KBM-7 (cell line): Measurements from ENCODE around the gene TLNRD1.
A peak's percentile ranks its signal among the peaks of the same experiment; 100 is the strongest.

Source experiments
- DNase-seq: peaks from one replicate; pipeline ENCODE4 v3.0.0-alpha.2; 2015
- in situ Hi-C: fragments of 300-500 bp; cut with MboI; formaldehyde crosslinking; loops from 2 replicates; pipeline ENCODE4 v1.14.3; 2020; ENCODE audit warnings: low sequenced_read_pairs, low pct_unique_long_range_greater_than_20kb, mixed read lengths

Gene TLNRD1

GRCh38 chr15:81021321-81021720 is 20.6 kb downstream of the TLNRD1 start:
- no peak for DNase-seq
- in situ Hi-C loops: no loop called here

- peak; percentile 65 for DNase-seq
- in situ Hi-C loops: no loop called here
These were observed 23.0 kb downstream of the TLNRD1 start for GRCh38 chr15:81023483-81024264.

DNA sequence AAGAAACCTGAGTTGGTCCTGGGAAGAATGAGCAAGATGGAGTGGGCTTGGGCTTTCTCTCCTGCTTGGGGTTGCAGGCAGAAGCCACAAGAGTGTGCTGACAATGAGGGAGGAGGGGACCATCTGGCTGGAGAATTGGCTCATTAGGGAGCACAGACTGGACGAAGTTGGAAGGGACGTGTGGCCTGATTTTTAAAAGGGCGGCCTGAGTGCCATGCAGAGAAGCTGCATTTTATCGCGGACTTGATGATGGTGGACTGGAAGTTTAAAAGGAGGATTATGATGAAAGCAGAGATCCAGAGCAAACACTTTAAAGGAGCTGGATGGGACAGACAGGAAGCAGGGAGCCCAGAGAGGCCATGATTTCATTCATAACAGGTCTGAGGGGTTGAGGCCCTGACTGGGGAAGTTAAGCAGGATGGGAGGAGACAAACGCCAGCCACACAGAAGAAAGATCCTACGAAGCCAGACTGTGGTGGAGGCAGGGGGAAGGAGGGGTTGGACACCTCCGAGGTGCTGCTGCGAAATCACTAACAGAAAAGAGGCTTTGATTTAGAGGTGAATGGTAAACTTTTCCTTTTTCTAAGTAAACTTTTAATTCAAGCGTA is 23.6 kb downstream of the TLNRD1 start:
- peak; percentile 68 for DNase-seq
- in situ Hi-C loops: no loop called here

- DNase-seq: no peak
- in situ Hi-C loops: no loop called here
These were observed 24.2 kb downstream of the TLNRD1 start for GRCh38 chr15:81024936-81025335.

- no peak for DNase-seq
- in situ Hi-C loops: no loop called here
These were observed 25.1 kb downstream of the TLNRD1 start for GRCh38 chr15:81025721-81026370.

DNA sequence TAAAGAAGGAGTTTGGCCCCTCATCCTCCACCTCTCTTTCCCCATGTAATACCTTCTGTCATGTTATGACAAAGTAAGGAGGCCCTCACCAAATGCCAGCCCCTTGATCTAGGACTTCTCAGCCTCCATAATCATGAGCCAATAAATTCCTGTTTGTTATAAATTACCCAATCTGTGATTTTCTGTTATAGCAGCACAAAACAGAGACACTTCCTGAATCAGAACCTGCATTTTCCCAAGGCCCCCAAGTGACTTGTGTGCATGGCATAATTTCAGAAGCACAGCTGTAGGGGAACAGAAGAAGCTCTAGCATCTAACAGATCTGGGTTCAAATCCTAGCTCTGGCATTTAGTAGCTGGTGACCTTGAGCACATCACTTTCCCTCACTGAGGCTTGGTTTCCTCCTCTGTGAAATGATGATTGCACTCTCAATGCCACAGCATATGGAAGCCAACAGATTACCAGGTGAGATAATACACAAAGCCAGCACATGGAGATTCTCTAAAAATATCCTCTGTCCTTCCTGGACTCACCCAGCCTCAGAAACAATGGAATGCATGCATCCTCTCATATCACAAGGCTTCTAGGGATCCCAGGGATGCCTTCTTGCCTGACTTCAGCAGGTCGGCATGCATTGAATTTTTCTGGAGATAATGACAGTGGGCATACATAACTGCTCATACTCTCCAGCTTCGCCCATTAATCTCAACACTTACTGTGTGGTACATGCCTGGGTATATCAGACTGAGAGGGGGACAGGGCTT is 26.3 kb downstream of the TLNRD1 start:
- in situ Hi-C loops: no loop called here
- DNase-seq: no peak

GRCh38 chr15:81029414-81030300 is 28.9 kb downstream of the TLNRD1 start:
- no peak for DNase-seq
- in situ Hi-C loops: no loop called here

GRCh38 chr15:81030301-81030750 is 29.6 kb downstream of the TLNRD1 start:
- in situ Hi-C loops: no loop called here
- DNase-seq: peak; percentile 33

DNA sequence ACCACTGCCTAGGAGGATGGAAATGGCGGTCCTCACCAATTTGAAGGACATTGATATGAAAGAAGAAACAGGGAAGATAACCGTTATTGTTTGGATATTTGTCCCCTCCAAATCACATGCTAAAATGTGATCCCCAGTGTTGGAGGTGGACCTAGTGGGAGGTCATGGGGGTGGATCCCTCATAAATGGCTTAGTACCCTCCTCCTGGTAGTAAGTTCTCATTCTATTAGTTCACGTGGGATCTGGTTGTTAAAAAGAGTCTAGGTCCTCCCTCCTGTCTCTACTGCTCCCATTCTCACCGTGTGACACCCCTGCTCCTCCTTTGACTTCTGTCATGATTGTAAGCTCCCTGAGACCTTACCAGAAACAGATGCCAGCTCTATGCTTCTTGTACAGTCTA is 30.5 kb downstream of the TLNRD1 start:
- in situ Hi-C loops: no loop called here
- no peak for DNase-seq

DNA sequence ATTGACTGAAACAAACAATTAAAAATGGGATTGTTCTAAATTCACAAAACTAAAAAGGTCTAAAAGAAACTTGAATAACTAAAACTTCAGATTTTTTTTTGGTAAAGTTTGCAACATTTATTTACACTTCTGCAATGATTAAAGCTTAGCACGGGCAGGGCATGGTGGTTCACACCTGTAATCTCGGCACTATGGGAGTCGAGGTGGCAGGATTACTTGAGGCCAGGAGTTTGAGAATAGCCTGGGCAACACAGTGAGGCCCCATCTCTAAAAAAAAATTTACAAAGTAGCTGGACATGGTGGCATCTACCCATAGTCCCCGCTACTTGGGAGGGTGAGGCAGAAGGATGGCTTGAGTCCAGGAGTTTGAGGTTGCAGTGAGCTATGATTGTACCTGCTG is 31.6 kb downstream of the TLNRD1 start:
- DNase-seq: no peak
- in situ Hi-C loops: no loop called here

DNA sequence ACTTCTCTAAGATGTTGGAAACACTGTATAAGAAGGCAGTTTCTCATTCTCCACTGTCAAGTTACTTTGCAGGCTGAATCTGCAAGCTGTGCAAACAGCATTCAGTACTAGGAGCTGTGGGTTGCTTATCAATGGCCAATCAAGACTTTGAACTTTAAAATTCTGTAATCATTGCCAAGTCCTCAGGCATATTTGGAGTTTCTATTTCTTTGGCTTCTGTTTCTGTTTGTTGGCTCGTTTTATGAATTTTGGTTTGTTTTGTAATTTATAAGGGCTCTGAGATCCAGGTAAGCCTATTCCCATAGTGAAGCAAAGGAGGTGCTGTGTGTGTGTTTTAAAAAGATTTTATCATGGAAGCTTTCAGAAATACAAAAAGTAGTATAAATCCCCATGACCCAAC is 32.1 kb downstream of the TLNRD1 start:
- in situ Hi-C loops: no loop called here
- no peak for DNase-seq

DNA sequence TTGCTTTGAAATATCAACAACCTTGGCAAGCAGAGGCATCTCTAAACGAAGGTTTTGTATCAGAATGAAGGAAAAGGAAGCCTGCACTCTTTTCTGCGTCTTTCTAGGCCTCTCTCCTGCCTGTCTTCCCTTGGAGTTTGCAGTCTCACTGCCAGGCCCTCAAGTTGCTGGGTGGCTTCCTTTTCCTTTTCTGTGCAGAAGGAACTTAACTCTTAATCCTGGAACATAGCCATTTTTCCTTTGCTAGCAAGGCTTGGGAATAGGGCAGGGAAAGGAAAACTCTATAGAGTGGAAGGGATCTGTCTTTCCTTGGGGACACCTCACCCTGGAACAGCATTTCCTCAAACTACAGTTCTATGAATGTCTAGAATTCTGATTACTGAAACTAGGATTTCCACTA is 32.8 kb downstream of the TLNRD1 start:
- in situ Hi-C loops: no loop called here
- no peak for DNase-seq

DNA sequence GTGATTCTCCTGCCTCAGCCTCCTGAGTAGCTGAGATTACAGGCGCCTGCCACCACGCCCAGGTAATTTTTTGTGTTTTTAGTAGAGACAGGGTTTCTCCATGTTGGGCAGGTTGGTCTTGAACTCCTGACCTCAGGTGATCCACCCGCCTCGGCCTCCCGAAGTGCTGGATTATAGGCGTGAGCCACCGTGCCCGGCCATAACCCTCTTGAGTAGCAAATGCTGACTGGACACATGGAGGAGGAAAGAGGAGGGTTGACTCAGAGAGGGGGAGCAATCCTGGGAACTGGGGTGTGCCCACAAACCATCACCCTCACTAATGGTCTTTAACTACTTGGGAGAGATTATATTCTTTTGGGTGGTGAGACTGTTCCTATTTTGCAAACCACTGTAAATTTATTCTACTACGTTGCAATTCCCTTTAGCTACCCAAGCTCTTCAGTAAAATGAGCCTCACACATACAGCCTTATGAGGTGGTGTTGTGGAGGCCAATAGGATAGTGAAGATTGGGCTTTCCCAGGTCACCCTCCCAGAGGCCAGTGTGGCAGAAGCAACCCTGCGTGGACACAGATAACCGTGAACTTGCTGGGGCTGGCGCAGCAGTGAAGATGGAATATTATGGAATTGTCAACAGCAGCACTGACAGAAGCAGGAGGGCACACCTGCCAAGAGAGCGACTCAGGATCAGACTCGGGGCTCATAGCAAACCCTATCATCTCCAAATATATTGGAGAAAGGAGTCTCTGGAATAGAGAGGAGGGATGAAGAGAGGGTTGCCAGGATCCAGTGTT is 37.4 kb downstream of the TLNRD1 start:
- in situ Hi-C loops: no loop called here
- no peak for DNase-seq

DNA sequence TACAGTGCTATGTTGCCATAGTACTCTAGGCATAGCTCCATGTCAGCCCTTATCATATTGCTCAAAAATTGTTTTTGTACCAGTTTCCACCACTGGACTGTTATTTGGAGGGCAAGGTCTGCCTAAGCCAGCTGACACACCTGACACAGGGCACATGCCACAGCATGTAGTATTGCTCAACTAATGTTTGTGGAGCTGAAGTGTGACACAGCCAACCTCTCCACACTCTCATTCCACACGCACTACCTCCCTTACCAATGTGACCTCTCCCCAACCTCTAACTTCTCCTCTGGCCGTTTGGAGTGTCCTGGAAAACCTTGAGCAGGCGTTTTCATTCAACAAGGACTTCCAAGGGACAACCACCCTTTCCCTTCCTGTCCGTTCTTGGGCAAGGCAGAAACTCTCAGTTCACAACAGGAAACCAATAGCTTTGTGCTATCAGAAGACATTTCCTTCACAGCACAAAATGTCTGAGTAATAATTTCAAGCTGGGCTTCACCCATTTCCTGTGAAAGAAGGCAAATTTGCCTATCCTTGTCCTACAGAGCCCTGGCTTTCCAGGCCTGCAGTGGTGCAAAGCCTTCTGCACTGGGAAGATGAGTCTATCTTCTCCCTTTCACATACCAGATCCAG is 38.4 kb downstream of the TLNRD1 start:
- DNase-seq: peak; percentile 18
- in situ Hi-C loops: no loop called here

- DNase-seq: no peak
- in situ Hi-C loops: no loop called here
These were observed 40.0 kb downstream of the TLNRD1 start for GRCh38 chr15:81040757-81041156.

- no peak for DNase-seq
- in situ Hi-C loops: no loop called here
These were observed 42.7 kb downstream of the TLNRD1 start for GRCh38 chr15:81043281-81043934.

DNA sequence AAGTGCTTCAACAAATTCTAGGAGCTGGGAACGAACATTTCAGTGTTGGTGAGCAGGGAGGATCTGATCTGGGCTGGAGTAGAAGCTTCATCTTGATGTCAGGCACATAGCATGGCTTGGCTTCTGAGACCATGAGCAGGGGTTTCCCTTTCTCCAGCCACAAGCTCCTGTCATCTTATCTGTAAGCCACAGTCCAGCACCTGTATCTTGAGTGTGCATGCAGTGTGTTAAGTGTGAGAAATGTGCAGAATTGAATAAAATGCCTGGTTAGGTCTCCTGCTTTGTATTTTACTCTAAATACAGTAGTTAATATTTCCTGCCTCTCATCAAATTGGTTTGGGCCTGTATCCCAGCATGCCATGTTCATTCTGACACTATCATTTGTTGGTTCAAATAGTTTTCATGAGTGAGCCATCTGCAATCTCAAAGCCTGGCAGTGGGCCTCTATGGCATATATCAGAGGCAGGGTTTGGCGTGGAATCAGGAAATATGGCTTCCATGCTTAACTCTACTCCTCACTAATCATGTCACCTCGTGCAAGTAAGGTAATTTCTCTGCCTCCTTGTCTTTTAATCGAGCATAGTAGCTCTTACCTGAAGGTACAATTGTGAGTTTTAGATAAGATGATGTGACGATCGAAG is 43.3 kb downstream of the TLNRD1 start:
- in situ Hi-C loops: no loop called here
- DNase-seq: no peak
